ENCODE results near the gene SERPINA3.

DNA sequence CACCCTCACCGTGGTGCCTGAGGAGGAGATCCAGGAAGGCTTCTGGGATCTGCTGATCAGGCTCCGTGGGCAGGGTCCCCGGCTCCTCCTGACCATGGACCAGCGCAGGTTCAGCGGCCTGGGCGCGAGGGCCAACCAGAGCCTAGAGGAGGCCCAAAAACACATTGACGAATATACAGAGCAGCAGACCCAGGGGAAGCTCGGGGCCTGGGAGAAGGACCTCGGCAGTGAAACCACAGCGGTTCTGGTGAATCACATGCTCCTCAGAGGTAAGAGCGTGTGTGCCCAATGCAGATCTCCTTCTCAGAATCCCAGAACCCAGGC, 29.4 kb downstream of the SERPINA3 start:
- TF ChIP-seq POLR2A (IDR thresholded peaks at IDR 0.05; ENCODE audit: low read length) (no peak), GATA1 (IDR thresholded peaks at IDR 0.05; ENCODE audit: low read depth, low read length) (no peak)
